Measurements from ENCODE around the gene MINDY1.
A peak's percentile ranks its signal among the peaks of the same experiment; 100 is the strongest.

Gene MINDY1

DNA sequence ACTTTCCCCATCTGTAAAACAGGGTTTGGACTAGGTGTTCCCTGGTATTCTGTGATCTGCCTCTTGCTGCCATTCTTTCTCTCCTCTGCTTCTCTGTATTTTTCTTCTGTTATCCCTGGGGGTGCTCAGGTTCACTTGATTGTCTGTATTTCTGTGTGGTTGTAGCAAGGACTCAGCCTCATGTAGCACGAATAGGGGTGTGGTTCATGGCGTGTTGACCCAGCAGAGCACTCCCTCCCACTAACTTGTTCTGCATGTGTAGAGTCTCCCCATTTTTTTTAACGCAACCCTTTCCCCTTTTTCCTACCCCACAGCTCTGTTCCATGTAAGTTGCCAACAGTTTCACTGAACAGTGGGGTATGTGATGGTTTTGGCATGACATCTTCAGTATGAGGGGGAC lies 28.5 kb upstream of the MINDY1 start:
- TF ChIP-seq, protein P1, sequence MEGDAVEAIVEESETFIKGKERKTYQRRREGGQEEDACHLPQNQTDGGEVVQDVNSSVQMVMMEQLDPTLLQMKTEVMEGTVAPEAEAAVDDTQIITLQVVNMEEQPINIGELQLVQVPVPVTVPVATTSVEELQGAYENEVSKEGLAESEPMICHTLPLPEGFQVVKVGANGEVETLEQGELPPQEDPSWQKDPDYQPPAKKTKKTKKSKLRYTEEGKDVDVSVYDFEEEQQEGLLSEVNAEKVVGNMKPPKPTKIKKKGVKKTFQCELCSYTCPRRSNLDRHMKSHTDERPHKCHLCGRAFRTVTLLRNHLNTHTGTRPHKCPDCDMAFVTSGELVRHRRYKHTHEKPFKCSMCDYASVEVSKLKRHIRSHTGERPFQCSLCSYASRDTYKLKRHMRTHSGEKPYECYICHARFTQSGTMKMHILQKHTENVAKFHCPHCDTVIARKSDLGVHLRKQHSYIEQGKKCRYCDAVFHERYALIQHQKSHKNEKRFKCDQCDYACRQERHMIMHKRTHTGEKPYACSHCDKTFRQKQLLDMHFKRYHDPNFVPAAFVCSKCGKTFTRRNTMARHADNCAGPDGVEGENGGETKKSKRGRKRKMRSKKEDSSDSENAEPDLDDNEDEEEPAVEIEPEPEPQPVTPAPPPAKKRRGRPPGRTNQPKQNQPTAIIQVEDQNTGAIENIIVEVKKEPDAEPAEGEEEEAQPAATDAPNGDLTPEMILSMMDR (conservative IDR thresholded peaks at IDR 0.05), result no peak

DNA sequence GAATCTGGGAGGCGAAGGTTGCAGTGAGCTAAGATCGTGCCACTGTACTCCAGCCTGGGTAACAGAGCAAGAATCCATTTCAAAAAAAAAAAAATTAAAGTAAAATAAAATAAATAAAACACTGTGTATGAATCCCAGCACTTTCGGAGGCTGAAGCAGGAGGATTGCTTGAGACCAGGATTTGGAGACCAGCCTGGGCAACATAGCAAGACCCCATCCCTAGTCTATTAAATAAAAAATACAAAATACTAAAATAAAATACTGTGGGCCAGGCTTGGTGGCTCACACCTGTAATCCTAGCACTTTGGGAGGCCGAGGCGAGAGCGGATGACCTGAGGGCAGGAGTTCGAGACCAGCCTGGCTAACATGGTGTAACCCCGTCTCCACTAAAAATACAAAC lies 25.5 kb upstream of the MINDY1 start:
- TF ChIP-seq, protein P1 (conservative IDR thresholded peaks at IDR 0.05), result no peak
- H3K27ac ChIP-seq, result no peak overlapping the region

More for the DNA sequence above, 28.5 kb upstream of the MINDY1 start:
- no peak overlapping the region for H3K27ac ChIP-seq

DNA sequence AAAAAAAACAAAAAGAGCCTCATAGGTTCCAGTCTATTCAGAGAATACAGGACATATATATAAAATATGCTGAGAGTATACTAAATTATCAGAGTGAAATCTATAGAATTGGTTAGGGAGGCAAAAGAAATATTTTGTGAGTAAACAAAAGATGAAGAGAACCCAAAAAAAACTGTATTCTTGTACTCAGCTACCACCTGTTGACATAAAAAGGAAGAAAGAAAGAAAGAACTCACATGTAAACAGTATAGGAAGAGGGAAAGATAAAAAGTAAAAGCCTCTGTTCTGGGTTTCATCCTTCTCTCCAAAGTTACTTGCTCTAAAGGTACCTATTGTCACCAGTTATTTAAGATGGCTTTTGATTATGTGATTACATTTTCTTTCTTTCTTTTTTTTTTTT lies 19.8 kb upstream of the MINDY1 start:
- TF ChIP-seq, protein P1 (conservative IDR thresholded peaks at IDR 0.05), result no peak
- H3K27ac ChIP-seq, result no peak overlapping the region

DNA sequence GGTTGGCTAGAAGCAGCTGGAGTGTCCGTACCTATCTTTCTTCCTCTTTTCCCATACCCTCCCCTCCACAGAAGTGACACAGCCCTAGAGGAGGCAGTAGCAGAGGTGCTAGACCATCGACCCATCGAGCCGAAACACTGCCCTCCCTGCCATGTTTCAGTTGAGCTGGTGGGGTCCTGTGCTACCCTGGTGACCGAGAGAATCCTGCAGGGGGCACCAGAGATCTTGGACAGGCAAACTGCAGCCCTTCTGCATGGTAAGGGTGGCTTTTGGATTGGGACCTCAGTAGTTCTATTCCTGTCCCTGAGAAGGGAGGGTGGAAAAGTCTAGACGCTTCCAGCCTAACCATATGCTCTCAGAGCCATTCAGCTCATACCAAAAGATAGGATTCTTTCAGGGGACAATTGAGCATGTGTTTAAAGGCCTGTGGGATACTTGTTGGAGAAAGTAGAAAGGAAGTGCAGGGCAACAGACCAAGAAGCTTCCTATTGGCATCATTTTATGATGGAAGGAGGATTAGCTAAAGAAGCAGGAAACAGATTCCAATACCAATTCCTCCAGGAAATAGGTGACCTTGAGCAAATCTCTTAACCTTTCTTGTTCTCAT lies 17.9 kb upstream of the MINDY1 start:
- TF ChIP-seq, protein P1 (conservative IDR thresholded peaks at IDR 0.05), result peak; percentile 79
- H3K27ac ChIP-seq, result no peak overlapping the region

DNA sequence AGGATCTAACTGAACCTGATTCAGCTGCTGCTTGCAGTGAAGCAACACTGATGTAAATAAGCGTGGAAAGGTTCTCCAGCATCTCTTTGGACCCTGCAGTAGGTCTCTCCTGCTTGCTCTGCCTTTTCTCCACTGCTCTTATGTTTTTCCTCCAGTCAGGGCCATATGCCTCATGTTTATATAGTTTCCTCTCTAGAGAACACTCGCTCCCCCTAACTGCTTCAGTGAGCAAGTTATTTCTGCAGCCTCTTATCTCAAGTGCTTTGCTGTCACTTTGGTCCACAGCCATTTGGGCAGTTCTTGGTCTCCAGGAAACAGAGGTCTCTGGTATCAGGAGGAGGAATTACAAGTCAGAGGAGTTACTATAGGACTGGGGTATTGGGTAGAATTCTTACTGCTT lies 6.8 kb upstream of the MINDY1 start:
- TF ChIP-seq, protein P1 (conservative IDR thresholded peaks at IDR 0.05), result no peak

DNA sequence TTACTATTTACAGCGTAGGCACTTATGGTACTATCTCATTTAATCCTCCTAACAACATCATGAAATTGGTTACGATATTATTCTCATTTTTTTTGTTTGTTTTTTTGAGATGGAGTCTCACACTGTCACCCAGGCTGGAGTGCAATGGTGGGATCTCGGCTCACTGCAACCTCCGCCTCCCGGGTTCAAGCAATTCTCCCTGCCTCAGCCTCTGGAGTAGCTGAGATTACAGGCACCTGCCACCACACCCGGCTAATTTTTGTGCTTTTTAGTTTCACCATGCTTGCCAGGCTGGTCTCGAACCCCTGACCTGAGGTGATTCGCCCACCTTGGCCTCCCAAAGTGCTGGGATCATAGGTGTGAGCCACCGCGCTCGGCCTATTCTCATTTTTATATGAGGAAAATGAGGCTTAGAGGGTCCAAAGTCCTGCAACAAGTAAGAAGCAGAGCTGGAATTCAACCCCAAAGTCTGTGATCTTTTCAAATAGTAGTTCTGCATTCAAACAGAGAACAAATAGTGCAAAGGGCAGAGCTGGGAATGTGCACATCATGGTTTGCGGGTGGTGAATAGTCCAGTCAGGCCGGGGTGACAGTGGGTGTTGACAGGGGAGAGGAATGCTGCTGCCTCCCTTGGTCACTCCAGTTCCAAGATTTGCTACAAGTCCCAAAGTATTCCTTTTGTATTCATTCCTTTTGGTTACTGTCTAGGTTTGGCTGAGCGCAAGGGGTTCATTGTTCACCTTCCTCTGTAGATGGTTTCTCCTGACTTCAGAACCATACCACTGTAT lies 6.2 kb upstream of the MINDY1 start:
- TF ChIP-seq, protein P1 (conservative IDR thresholded peaks at IDR 0.05), result no peak
- H3K27ac ChIP-seq, result no peak overlapping the region

More for the DNA sequence above, 6.8 kb upstream of the MINDY1 start:
- H3K27ac ChIP-seq, result no peak overlapping the region

DNA sequence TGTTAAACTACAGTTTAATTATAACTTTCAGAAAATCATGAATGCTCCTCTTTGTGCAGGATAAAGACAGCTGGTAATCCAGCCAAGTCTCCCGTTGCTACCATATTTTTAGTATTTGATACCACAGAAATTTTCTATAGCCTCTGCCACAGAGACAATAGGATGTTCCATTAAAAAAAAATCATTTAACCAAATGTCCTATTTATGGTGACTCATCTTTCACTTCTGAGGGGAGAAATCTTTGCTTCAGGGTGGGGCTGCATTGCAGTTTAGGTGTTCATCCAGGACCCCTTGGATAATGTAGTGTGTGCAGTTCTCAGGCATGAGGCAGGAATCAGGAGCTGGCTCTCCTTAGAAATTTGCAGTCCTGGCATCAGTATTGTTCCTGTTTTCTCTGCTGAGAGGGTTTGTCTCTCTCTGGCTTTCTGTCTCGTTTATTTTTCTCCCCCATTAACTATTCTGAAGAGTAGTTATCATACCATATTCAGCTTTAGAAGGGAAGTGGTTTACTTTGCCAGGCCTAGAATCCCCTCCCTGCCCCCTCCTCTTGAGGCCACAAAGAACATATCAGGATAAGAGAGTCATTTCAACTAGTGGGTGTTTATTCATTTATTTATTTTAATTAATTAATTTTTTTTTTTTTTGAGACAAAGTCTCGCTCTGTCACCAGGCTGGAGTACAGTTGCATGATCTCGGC lies 4.6 kb upstream of the MINDY1 start:
- H3K27ac ChIP-seq, result no peak overlapping the region

More for the DNA sequence above, 4.6 kb upstream of the MINDY1 start:
- TF ChIP-seq, protein P1 (conservative IDR thresholded peaks at IDR 0.05), result no peak
